Measurements from ENCODE around the gene ANKRD16. TPM values are rescaled to one million over a fixed set of nuclear protein-coding genes. Genes with fewer than 3 reads are reported as not detected.
A peak's percentile ranks its signal among the peaks of the same experiment; 100 is the strongest.

Gene ANKRD16
- total and polyA plus RNA-seq, 2 of the 13 experiments (the other 11 are each of a cell fraction or from before 2014, with no cell fraction given): 8.0 to 11.4 TPM

GRCh38 chr10:5900247-5900646 lies 10.6 kb upstream of the ANKRD16 start:
- peaks cover 5 to 7% of the 10 kb centered on the region in 2 experiments; a peak in 3 of 5 replicates for H3K36me3 ChIP-seq (replicated peaks in 1 of 2; ENCODE audit: control insufficient read depth in 1 of 2, insufficient read depth in 2 of 2, low read length in 2 of 2)
- no peak overlapping the region for H3K27ac ChIP-seq (ENCODE audit: extremely low read length, insufficient read depth, low read length)
- no peaks in the 10 kb centered on the region for H3K4me1 ChIP-seq (ENCODE audit: insufficient read depth, low read length)
- intact Hi-C loops (cut with micrococcal nuclease; ENCODE audit: unreplicated experiment) (no loop called here), in situ Hi-C loops (cut with HindIII; ENCODE audit: extremely low pct_ligation_motif_present, low pct_unique_long_range_greater_than_20kb) (no loop called here)
- 98% methylated on average over 13 of the region's 13 CpGs for WGBS (ENCODE audit: low lambda C conversion rate)
- ChIA-PET CTCF (ENCODE audit: low intra/inter-chr PET ratio, low total read pairs) (no interaction called here), POLR2A (interaction anchor here (1.1 kb wide), 1 partner anchor 10 kb away, joined by 5 read pairs; the partner anchor contains the start of genes ANKRD16 and FBH1)
- no peak overlapping the region for H3K4me2 ChIP-seq (ENCODE audit: low read depth, low read length)
- no peak overlapping the region for H3K9ac ChIP-seq (ENCODE audit: insufficient read depth, low read depth, low read length)
- H3K4me3 ChIP-seq (replicated peaks in 1 of 3; ENCODE audit: insufficient read depth in 1 of 3, low read depth in 2 of 3, low read length in 3 of 3): no peak overlapping the region
- no peaks in the 10 kb centered on the region for H3K9me3 ChIP-seq (ENCODE audit: low read length)
- BruUV-seq (replicated peaks): no TSS peak
- H3K79me2 ChIP-seq (ENCODE audit: insufficient read depth, low read length): peaks cover 10% of the 10 kb centered on the region
- H3K27me3 ChIP-seq (ENCODE audit: control insufficient read depth in 1 of 2, insufficient read depth in 2 of 2, low read length in 2 of 2): no peaks in the 10 kb centered on the region
- no peak for FAIRE-seq
- no peak for ATAC-seq
- no peak overlapping the region for H2AFZ ChIP-seq (ENCODE audit: low read length)
- TF ChIP-seq AGO2 (optimal IDR thresholded peaks at IDR 0.05; ENCODE audit: low read depth, low read length) (peak; percentile 43), PBX3 (CRISPR knock-in tag; IDR thresholded peaks at IDR 0.05; ENCODE audit: borderline replicate concordance) (no peak)
- DNase-seq (ENCODE audit: low spot score): no peak
- no peaks in the 10 kb centered on the region for H4K20me1 ChIP-seq (ENCODE audit: insufficient read depth, low read length)

- Histone ChIP-seq H2AFZ (ENCODE audit: low read length) (no peak overlapping the region), H3K36me3 (replicated peaks in 1 of 2; ENCODE audit: control insufficient read depth in 1 of 2, insufficient read depth in 2 of 2, low read length in 2 of 2) (peaks cover 8 to 20% of the 10 kb centered on the region in 2 experiments), H3K27ac (ENCODE audit: extremely low read length, insufficient read depth, low read length) (no peak overlapping the region), H3K4me3 (replicated peaks in 1 of 3; ENCODE audit: insufficient read depth in 1 of 3, low read depth in 2 of 3, low read length in 3 of 3) (no peak overlapping the region), H3K27me3 (ENCODE audit: control insufficient read depth in 1 of 2, insufficient read depth in 2 of 2, low read length in 2 of 2) (no peaks in the 10 kb centered on the region), H4K20me1 (ENCODE audit: insufficient read depth, low read length) (no peaks in the 10 kb centered on the region), H3K9ac (ENCODE audit: insufficient read depth, low read depth, low read length) (no peak overlapping the region), H3K9me3 (ENCODE audit: low read length) (no peaks in the 10 kb centered on the region), H3K4me1 (ENCODE audit: insufficient read depth, low read length) (0 out of 2 replicates have a peak, but pooled peaks cover 3% of the 10 kb centered on the region), H3K79me2 (ENCODE audit: insufficient read depth, low read length) (peaks cover 22% of the 10 kb centered on the region), H3K4me2 (ENCODE audit: low read depth, low read length) (no peak overlapping the region)
- FAIRE-seq: no peak
- no TSS peak for BruUV-seq (replicated peaks)
- TF ChIP-seq ZNF264 (CRISPR knock-in tag; IDR thresholded peaks at IDR 0.05) (peak; percentile 98), BORCS8-MEF2B (CRISPR knock-in tag; IDR thresholded peaks at IDR 0.05) (no peak)
- POLR2A ChIA-PET: interaction anchor here (1.3 kb wide), 1 partner anchor 8 kb away, joined by 3 read pairs; the partner anchor contains the start of genes ANKRD16 and FBH1
- in situ Hi-C loops (cut with HindIII; ENCODE audit: extremely low pct_ligation_motif_present, low pct_unique_long_range_greater_than_20kb): no loop called here
- intact Hi-C loops (cut with micrococcal nuclease; ENCODE audit: unreplicated experiment): no loop called here
- WGBS (ENCODE audit: low lambda C conversion rate): over 99% methylated on average over 7 of the region's 7 CpGs
- no peak for DNase-seq (ENCODE audit: low spot score)
- CTCF ChIA-PET (ENCODE audit: low intra/inter-chr PET ratio, low total read pairs): no interaction called here
- ATAC-seq: no peak
Observed at GRCh38 chr10:5898163-5898562, 8.5 kb upstream of the ANKRD16 start.
